ENCODE measurements around the gene ADCYAP1R1.

DNA sequence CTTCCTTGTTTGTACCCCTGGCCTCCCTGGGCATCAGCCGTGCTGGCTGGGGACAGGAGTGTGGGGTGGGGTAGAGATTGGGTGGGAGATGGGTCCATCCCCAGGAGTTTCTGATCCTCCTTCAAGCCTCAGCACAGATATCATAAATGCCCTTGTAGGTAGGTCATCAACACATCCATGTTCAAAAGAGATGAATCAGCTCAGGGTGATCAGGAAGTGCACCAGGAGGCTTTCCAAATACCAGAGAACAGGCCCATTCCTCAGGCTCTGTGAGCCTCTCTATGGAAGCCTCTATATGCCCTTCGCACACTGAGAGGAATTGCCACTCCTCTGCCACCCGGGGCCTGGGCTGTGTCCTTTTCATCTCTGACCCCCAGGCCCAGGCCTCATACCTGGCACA lies 31.9 kb upstream of the ADCYAP1R1 start:
- TF ChIP-seq, protein P1, sequence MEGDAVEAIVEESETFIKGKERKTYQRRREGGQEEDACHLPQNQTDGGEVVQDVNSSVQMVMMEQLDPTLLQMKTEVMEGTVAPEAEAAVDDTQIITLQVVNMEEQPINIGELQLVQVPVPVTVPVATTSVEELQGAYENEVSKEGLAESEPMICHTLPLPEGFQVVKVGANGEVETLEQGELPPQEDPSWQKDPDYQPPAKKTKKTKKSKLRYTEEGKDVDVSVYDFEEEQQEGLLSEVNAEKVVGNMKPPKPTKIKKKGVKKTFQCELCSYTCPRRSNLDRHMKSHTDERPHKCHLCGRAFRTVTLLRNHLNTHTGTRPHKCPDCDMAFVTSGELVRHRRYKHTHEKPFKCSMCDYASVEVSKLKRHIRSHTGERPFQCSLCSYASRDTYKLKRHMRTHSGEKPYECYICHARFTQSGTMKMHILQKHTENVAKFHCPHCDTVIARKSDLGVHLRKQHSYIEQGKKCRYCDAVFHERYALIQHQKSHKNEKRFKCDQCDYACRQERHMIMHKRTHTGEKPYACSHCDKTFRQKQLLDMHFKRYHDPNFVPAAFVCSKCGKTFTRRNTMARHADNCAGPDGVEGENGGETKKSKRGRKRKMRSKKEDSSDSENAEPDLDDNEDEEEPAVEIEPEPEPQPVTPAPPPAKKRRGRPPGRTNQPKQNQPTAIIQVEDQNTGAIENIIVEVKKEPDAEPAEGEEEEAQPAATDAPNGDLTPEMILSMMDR (IDR thresholded peaks at IDR 0.05 in 2 of 3, conservative IDR thresholded peaks at IDR 0.05 in 1 of 3; ENCODE audit: borderline replicate concordance in 1 of 3, insufficient read depth in 1 of 3, low read depth in 2 of 3, low read length in 2 of 3) = no peak
- TF ChIP-seq ELF1 (IDR thresholded peaks at IDR 0.05; ENCODE audit: borderline replicate concordance, low read depth) (no peak), EZH2 (IDR thresholded peaks at IDR 0.05) (no peak), POLR2AphosphoS5 (IDR thresholded peaks at IDR 0.05; ENCODE audit: low read depth, low read length) (no peak), POLR2A (IDR thresholded peaks at IDR 0.05; ENCODE audit: borderline replicate concordance, extremely low read depth, insufficient read depth, insufficient read length) (no peak), SP1 (IDR thresholded peaks at IDR 0.05; ENCODE audit: low read depth) (no peak), RAD21 (IDR thresholded peaks at IDR 0.05; ENCODE audit: low read depth) (no peak)

All from HCT116 (cell line).